K562 (cell line): ENCODE measurements around the gene SCP2. TPM values are rescaled to one million over a fixed set of nuclear protein-coding genes. Genes with fewer than 3 reads are reported as not detected.

Experiments
- CBFA2T2 ChIP-seq: fragments of 450-650 bp; conservative IDR thresholded peaks from 2 replicates; pipeline ENCODE4 v1.6.1; 2017; ENCODE audit warnings: mild to moderate bottlenecking
- CHD1 ChIP-seq: fragments of 200-600 bp; sonication (generic); IDR thresholded peaks from one replicate; pipeline ENCODE4 v1.6.1; 2012; ENCODE audit warnings: mild to moderate bottlenecking, moderate library complexity, low read length, inconsistent platforms
- DNMT1 ChIP-seq: fragments of 450-650 bp; IDR thresholded peaks from 2 replicates; pipeline ENCODE4 v1.6.1; 2016; ENCODE audit warnings: antibody characterized with exemption, mild to moderate bottlenecking
- FOS ChIP-seq: IDR thresholded peaks from 3 replicates; pipeline ENCODE4 v1.6.1; 2011; ENCODE audit not compliant: insufficient read length; ENCODE audit errors: extremely low read depth
- FOXK1 ChIP-seq: sonication (generic); formaldehyde crosslinking; IDR thresholded peaks from 2 replicates; pipeline ENCODE4 v1.8.0; 2022; ENCODE audit warnings: missing genetic modification reagents, mild to moderate bottlenecking, borderline replicate concordance
- HDAC2 ChIP-seq: fragments of 450-650 bp; IDR thresholded peaks from 2 replicates; pipeline ENCODE4 v1.6.1; 2016; ENCODE audit warnings: mild to moderate bottlenecking
- KAT2B ChIP-seq: IDR thresholded peaks from one replicate; pipeline ENCODE4 v1.6.1; 2012; ENCODE audit warnings: low read depth, mild to moderate bottlenecking, control low read depth, inconsistent platforms, low read length, moderate library complexity
- KLF13 ChIP-seq: fragments of 450-650 bp; IDR thresholded peaks from 2 replicates; pipeline ENCODE4 v1.6.1; 2016; ENCODE audit warnings: missing genetic modification characterization, low read depth, mild to moderate bottlenecking, missing compliant biosample characterization, moderate library complexity, borderline replicate concordance
- MTA1 ChIP-seq: fragments of 450-650 bp; IDR thresholded peaks from 2 replicates; pipeline ENCODE4 v1.6.1; 2017; ENCODE audit warnings: borderline replicate concordance
- NBN ChIP-seq: fragments of 450-650 bp; IDR thresholded peaks from 2 replicates; pipeline ENCODE4 v1.6.1; 2016; ENCODE audit warnings: low read depth, mild to moderate bottlenecking
- NCOA2 ChIP-seq, 2 experiments: fragments of 450-650 bp; IDR thresholded peaks; 2 replicates each; pipeline ENCODE4 v1.6.1; 2018; ENCODE audit warnings: mild to moderate bottlenecking in 2 of 2, moderate library complexity in 1 of 2; ENCODE audit not compliant: partially characterized antibody in 2 of 2
- NR2C2 ChIP-seq, 2 experiments: fragments of 200-800 bp in 1 of 2; sonication (Bioruptor generic) in 1 of 2; sonication (generic) in 1 of 2; formaldehyde crosslinking in 1 of 2; IDR thresholded peaks; 2 replicates each; pipeline versions ENCODE4 v1.6.1 to v1.8.0; 2016 to 2022; ENCODE audit warnings: mild to moderate bottlenecking in 1 of 2, missing compliant biosample characterization in 1 of 2, missing genetic modification characterization in 1 of 2, missing genetic modification reagents in 1 of 2
- NR3C1 ChIP-seq: sonication (generic); formaldehyde crosslinking; IDR thresholded peaks from 2 replicates; pipeline ENCODE4 v1.8.1; 2022; ENCODE audit warnings: missing genetic modification reagents
- PHB2 ChIP-seq: fragments of 450-650 bp; IDR thresholded peaks from 2 replicates; pipeline ENCODE4 v1.6.1; 2017; ENCODE audit warnings: low read depth
- PHF20 ChIP-seq: fragments of 450-650 bp; IDR thresholded peaks from 2 replicates; pipeline ENCODE4 v1.6.1; 2018; ENCODE audit not compliant: partially characterized antibody
- PHTF2 ChIP-seq: fragments of 250-450 bp; sonication (Bioruptor Pico); IDR thresholded peaks from 2 replicates; pipeline ENCODE4 v1.5.0; 2021; ENCODE audit warnings: mild to moderate bottlenecking
- SIN3A ChIP-seq, 2 experiments: fragments of 150-350 bp in 1 of 2; IDR thresholded peaks; 2 replicates each; pipeline ENCODE4 v1.6.1; 2011 to 2016; ENCODE audit warnings: borderline replicate concordance in 2 of 2, low read depth in 2 of 2, low read length in 2 of 2, mild to moderate bottlenecking in 2 of 2, moderate library complexity in 2 of 2; ENCODE audit not compliant: control insufficient read depth in 1 of 2
- SNRNP70 ChIP-seq: fragments of 200-400 bp; formaldehyde crosslinking; optimal IDR thresholded peaks from 2 replicates; pipeline ENCODE3; 2017; ENCODE audit warnings: low read depth, low read length
- TAF15 ChIP-seq: fragments of 200-400 bp; formaldehyde crosslinking; IDR thresholded peaks from 2 replicates; pipeline ENCODE4 v1.6.1; 2017; ENCODE audit warnings: mild to moderate bottlenecking, low read depth, low read length, moderate library complexity
- THRAP3 ChIP-seq: fragments of 450-650 bp; IDR thresholded peaks from 2 replicates; pipeline ENCODE4 v1.6.1; 2016; ENCODE audit warnings: mild to moderate bottlenecking, inconsistent platforms, borderline replicate concordance
- ZC3H8 ChIP-seq: fragments of 450-650 bp; IDR thresholded peaks from 2 replicates; pipeline ENCODE4 v1.6.1; 2017
- ZNF24 ChIP-seq: fragments of 450-650 bp; IDR thresholded peaks from 2 replicates; pipeline ENCODE4 v1.6.1; 2016
- ZNF699 ChIP-seq: fragments of 250-450 bp; sonication (Bioruptor Pico); IDR thresholded peaks from 2 replicates; pipeline ENCODE4 v1.8.0; 2021; ENCODE audit warnings: mild to moderate bottlenecking, moderate library complexity; ENCODE audit not compliant: insufficient replicate concordance
- ZNF830 ChIP-seq: fragments of 250-450 bp; sonication (Bioruptor Pico); IDR thresholded peaks from 2 replicates; pipeline ENCODE4 v1.5.0; 2021; ENCODE audit warnings: mild to moderate bottlenecking
- polyA plus RNA-seq, 8 experiments: library from polyadenylated mRNA; depleted of rRNA in 4 of 8; stranded (reverse) in 5 of 8; unstranded in 3 of 8; fragments of >200 nt; fragmentation: Nextera tagmentation in 2 of 8; fragmentation: Illumina TruSeq in 1 of 8; extraction: Ambion mirVana in 2 of 8; extraction: Trizol in 1 of 8; gene quantifications; 2 replicates each; pipeline versions ENCODE4 v1.2.1 to v1.2.3, GENCODE V29; 2011 to 2014; ENCODE audit warnings: inconsistent platforms in 1 of 8, missing spikeins in 1 of 8
- total RNA-seq, 7 experiments: library from RNA; depleted of rRNA in 6 of 7; stranded (reverse); fragments of >200 nt in 6 of 7; fragmentation: Illumina TruSeq in 2 of 7; extraction: Trizol in 2 of 7; gene quantifications; 2 replicates each; pipeline versions ENCODE4 v1.2.1 to v1.2.3, GENCODE V29; 2011 to 2021; ENCODE audit warnings: low replicate concordance in 1 of 7
- TF ChIP-seq, protein P1 (sequence below): sonication (generic); formaldehyde crosslinking; IDR thresholded peaks from 2 replicates; pipeline ENCODE4 v1.8.0; 2022; ENCODE audit warnings: missing genetic modification reagents, mild to moderate bottlenecking, borderline replicate concordance
- TF ChIP-seq, protein P2 (sequence below), 2 experiments: fragments of 250-450 bp in 1 of 2; fragments of 450-650 bp in 1 of 2; sonication (Bioruptor Pico) in 1 of 2; IDR thresholded peaks; 2 replicates each; pipeline versions ENCODE4 v1.6.1 to v1.8.0; 2016 to 2021; ENCODE audit warnings: mild to moderate bottlenecking in 2 of 2, moderate library complexity in 2 of 2, missing compliant biosample characterization in 1 of 2, missing genetic modification characterization in 1 of 2

The SCP2 gene
- total and polyA plus RNA-seq, 9 of the 15 experiments (the other 6 are each of a cell fraction or from before 2014, with no cell fraction given), result 63.8 to 258 (median 106) TPM

- TF ChIP-seq NR2C2 (CRISPR knock-in tag; IDR thresholded peaks at IDR 0.05), result no peak
- TF ChIP-seq NR2C2 (tag; IDR thresholded peaks at IDR 0.05), result no peak
- TF ChIP-seq KLF13 (tag), result no peak
- TF ChIP-seq, protein P1, sequence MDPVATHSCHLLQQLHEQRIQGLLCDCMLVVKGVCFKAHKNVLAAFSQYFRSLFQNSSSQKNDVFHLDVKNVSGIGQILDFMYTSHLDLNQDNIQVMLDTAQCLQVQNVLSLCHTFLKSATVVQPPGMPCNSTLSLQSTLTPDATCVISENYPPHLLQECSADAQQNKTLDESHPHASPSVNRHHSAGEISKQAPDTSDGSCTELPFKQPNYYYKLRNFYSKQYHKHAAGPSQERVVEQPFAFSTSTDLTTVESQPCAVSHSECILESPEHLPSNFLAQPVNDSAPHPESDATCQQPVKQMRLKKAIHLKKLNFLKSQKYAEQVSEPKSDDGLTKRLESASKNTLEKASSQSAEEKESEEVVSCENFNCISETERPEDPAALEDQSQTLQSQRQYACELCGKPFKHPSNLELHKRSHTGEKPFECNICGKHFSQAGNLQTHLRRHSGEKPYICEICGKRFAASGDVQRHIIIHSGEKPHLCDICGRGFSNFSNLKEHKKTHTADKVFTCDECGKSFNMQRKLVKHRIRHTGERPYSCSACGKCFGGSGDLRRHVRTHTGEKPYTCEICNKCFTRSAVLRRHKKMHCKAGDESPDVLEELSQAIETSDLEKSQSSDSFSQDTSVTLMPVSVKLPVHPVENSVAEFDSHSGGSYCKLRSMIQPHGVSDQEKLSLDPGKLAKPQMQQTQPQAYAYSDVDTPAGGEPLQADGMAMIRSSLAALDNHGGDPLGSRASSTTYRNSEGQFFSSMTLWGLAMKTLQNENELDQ (CRISPR knock-in tag), result no peak
- TF ChIP-seq THRAP3, result no peak
- no peak for TF ChIP-seq CHD1
- TF ChIP-seq NBN, result no peak
- TF ChIP-seq, protein P2, sequence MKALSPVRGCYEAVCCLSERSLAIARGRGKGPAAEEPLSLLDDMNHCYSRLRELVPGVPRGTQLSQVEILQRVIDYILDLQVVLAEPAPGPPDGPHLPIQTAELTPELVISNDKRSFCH (CRISPR knock-in tag; IDR thresholded peaks at IDR 0.05), result no peak
- TF ChIP-seq, protein P2 (tag; IDR thresholded peaks at IDR 0.05), result no peak
- no peak for TF ChIP-seq DNMT1
- TF ChIP-seq TAF15, result no peak
- TF ChIP-seq SIN3A (IDR thresholded peaks at IDR 0.05; ENCODE audit: borderline replicate concordance in 2 of 2, control insufficient read depth in 1 of 2, low read depth in 2 of 2, low read length in 2 of 2), result no peak
- TF ChIP-seq ZC3H8, result no peak
- no peak for TF ChIP-seq FOXK1 (CRISPR knock-in tag)
- no peak for TF ChIP-seq KAT2B
- peak; percentile 59 for TF ChIP-seq FOS
- no peak for TF ChIP-seq SNRNP70
- TF ChIP-seq ZNF24, result 0 out of 2 replicates have a peak, but pooled peaks have one; percentile 14
- TF ChIP-seq PHB2, result no peak
- TF ChIP-seq NR3C1 (CRISPR knock-in tag), result no peak
- TF ChIP-seq ZNF830, result no peak
- peak; percentile 78 for TF ChIP-seq HDAC2
- 0 out of 2 replicates have a peak, but pooled peaks have one; percentile 31 for TF ChIP-seq MTA1
- TF ChIP-seq PHF20, result peak; percentile 61
- TF ChIP-seq CBFA2T2, result no peak
- no peak for TF ChIP-seq PHTF2 (CRISPR knock-in tag)
- no peak for TF ChIP-seq ZNF699 (CRISPR knock-in tag)
- no peak for TF ChIP-seq NCOA2 (IDR thresholded peaks at IDR 0.05; ENCODE audit: partially characterized antibody in 2 of 2)
Measured at GRCh38 chr1:52907068-52907811, 19.8 kb upstream of the SCP2 start (continued).
